VCaP (cell line): ENCODE measurements around the gene MILR1.

ENCODE experiments used
- H3K27ac ChIP-seq: fragments of 450-650 bp; 2 replicates; pipeline ENCODE4 v1.5.1; 2017
- TF ChIP-seq, protein P1 (sequence below): fragments of 450-650 bp; conservative IDR thresholded peaks from 2 replicates; pipeline ENCODE4 v1.5.1; 2017; ENCODE audit warnings: mild to moderate bottlenecking, moderate library complexity

The MILR1 gene

DNA sequence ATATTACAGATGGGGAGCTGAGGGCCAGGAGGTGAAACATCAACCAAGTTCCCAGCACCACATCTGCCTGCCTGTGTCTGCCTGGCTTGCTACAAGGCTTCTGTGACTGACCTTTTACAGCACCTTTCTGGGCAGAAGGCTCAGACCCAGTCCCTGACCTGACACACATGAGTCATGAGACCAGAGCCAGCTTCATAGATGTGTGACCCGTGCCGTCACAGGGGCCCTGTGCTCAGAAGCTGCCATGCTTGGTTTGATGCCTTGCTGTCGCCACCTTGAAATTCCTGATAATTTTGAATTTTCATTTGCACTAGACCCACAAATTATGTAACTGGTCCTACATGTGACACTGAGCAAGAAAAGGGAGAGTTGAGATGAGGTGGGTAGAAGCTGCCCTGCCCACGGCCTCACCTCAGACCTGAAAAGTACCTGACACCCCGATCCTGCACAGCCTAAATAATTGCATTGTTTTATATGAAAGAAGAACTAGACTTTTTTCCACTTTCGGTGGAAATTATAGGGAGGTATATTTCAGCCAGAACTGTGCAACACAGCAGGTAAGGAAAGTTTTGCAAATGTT lies 44.9 kb upstream of the MILR1 start:
- no peak overlapping the region for H3K27ac ChIP-seq
- TF ChIP-seq, protein P1, sequence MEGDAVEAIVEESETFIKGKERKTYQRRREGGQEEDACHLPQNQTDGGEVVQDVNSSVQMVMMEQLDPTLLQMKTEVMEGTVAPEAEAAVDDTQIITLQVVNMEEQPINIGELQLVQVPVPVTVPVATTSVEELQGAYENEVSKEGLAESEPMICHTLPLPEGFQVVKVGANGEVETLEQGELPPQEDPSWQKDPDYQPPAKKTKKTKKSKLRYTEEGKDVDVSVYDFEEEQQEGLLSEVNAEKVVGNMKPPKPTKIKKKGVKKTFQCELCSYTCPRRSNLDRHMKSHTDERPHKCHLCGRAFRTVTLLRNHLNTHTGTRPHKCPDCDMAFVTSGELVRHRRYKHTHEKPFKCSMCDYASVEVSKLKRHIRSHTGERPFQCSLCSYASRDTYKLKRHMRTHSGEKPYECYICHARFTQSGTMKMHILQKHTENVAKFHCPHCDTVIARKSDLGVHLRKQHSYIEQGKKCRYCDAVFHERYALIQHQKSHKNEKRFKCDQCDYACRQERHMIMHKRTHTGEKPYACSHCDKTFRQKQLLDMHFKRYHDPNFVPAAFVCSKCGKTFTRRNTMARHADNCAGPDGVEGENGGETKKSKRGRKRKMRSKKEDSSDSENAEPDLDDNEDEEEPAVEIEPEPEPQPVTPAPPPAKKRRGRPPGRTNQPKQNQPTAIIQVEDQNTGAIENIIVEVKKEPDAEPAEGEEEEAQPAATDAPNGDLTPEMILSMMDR = no peak

DNA sequence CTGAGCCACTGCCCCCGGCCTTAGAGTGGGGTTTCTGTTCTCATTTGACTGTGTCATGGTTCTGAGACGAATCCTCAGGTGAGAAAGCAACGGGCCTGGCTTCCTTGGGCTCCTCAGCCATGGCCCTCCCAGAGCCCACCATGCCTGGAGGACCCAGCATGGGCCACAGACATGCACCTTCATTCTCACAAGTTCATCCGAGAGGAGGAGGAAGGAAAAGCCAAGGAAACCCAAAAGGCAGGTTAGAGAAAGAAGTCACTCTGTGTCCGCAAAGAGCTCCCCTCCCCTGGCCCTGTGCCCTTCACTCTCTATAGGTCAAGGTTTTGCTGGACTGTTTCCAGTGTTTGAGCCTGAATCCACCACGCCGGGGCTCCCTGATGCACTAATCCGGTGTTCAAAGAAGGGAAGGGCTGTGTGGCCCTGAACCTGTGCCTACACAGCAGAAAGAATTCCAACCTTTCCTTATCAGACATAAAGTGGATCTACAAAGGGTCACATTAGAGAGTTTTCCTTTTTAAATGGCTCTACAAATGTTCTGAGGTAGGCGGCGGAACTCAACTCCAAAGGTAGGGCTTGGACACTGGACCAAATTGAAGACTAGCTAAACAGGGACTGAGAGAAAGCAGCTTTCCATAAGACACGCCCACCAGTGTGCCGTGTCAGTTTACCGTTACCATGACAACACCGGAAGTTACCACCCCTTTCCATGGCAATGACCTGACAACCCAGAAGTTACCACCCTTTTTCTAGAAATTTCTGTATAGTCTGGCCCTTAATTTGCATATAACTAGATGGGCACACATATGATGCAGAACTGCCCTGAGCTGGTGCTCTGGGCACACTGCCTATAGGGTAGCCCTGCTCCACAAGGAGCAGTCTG lies 42.4 kb upstream of the MILR1 start:
- no peak overlapping the region for H3K27ac ChIP-seq
- TF ChIP-seq, protein P1 = no peak

DNA sequence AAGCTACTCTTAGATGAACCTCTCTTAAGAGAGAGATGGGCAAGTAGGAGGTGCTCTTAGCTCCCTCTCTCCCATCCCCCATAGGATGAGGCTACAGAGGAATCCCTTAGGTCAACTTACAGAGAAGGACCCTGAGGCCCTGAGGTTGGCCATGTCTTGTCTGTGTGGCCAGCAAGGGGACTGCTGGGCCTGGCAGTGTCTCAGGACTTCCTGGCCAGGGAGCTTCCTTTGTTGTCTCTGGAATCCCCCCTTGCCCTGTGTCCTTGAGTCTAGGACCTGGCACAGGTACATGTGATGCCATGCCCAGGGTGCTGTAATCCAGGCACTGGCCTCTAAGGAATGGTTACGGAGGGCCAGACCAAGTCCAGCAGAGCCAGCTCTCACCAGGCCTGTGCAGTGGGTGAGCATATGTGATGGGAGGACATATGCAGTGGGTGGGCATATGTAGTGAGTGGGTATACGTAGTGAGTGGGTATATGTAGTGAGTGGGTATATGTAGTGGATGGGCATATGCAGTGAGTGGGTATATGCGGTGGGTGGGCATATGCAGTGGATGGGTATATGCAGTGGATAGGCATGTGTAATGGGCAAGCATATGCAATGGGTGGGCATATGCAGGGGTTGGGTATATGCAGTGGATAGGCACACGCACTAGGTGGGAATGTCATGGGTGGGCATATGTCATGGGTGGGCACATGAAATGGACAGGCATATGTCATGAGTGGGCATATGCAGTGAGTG lies 38.0 kb upstream of the MILR1 start:
- TF ChIP-seq, protein P1 = no peak
- no peak overlapping the region for H3K27ac ChIP-seq

DNA sequence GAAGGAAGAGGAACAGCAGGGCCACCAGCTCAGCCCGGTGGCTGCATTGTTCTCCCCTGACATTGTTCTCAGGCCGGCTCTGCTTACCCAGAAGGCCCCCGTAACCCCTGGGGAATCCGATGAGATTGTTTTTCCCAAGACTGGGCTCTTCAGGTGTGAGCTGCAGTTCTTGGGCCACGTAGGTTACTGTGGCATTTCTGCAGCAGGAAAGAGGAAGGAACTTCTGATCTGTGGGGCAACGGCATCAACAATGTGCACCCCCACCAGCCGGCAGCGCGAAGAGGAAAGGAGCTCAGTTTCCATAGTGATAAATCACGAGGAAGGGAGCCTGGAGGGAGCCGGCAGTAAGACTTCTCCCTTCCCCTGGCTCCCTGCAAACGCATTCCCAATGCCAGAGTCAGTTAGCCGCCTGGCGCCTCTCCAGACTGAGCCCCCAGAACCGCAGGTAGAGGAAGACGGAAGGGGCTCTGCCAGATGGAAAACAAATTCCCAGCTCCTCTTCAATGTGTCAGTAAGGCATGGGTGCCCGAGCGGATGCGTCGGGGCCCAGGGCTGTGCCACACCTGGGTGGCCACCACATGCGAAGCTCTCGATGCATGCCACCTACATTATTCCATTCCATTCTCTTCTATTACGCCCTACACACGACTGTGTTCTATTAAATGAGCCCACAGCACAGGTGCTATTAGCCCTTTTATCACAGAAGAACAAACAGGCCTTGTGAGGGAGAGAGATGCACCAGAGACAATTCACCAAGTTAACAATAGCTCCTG lies 36.7 kb upstream of the MILR1 start:
- no peak overlapping the region for H3K27ac ChIP-seq
- TF ChIP-seq, protein P1 = no peak

DNA sequence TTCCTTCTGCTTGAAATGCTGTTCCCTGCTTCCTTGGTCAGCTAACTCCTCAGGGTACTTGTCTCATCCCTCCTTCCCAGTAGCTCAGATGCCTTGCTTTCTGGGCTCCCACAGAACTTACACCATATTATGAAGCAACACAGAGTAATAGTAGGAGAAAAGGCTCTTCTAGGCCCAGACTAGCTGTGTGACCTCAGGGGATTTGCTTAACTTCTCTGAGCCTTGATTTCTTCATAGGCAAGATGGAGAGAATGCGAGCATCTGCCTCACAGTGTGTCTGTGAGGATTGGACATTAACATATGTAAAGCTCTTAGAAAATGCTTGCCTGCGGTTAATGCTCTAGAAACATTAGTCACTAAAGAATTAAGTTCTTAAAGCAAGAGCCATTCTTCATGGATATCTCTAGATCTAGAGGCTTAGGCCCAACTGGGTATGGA lies 36.0 kb upstream of the MILR1 start:
- H3K27ac ChIP-seq = no peak overlapping the region
- TF ChIP-seq, protein P1 = no peak

DNA sequence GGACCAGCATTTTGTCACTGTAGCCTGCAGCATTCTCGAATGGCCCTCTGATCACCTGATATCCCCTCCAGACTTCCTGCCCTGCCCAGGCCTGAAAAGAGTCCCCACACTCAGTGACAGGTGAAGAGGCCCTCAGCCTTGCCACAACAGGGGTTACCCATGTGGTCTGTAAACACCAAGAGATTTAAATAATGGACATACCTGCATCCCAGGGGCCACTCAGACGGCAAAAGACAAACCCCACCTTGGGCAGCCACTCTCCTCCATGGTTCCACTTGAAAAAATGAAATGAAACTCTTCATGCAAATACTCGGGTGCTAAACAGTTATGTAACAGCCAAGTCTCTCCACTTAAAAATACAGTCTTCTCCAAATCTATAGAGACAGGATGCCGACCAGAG lies 35.4 kb upstream of the MILR1 start:
- TF ChIP-seq, protein P1 = no peak
- no peak overlapping the region for H3K27ac ChIP-seq
